Osteoblast (primary cell): ENCODE measurements around the gene ITIH4. TPM values are rescaled to one million over a fixed set of nuclear protein-coding genes. Genes with fewer than 3 reads are reported as not detected.
A peak's percentile ranks its signal among the peaks of the same experiment; 100 is the strongest.

Source experiments
- DNase-seq: peaks from one replicate; pipeline ENCODE4 v3.0.0; 2011; ENCODE audit warnings: low spot score, mixed read lengths; ENCODE audit not compliant: insufficient read length; ENCODE audit errors: missing footprints
- H2AFZ ChIP-seq: 2 replicates; pipeline ENCODE4 v1.6.0; 2011; ENCODE audit warnings: mild to moderate bottlenecking, low read length
- H3K27ac ChIP-seq: 2 replicates; pipeline ENCODE4 v1.5.1; 2011; ENCODE audit warnings: mild to moderate bottlenecking, low read depth, low read length, moderate library complexity
- H3K27me3 ChIP-seq: 2 replicates; pipeline ENCODE4 v1.6.0; 2012; ENCODE audit warnings: mild to moderate bottlenecking, control low read depth, inconsistent platforms, low read length, moderate library complexity; ENCODE audit not compliant: insufficient read depth
- H3K36me3 ChIP-seq: 2 replicates; pipeline ENCODE4 v1.5.1; 2011; ENCODE audit warnings: mild to moderate bottlenecking, low read length, control low read depth, moderate library complexity; ENCODE audit not compliant: insufficient read depth
- H3K4me1 ChIP-seq: 2 replicates; pipeline ENCODE4 v1.5.1; 2011; ENCODE audit warnings: mild to moderate bottlenecking, low read length, control low read depth, moderate library complexity; ENCODE audit not compliant: insufficient read depth
- H3K4me2 ChIP-seq: 2 replicates; pipeline ENCODE4 v1.6.0; 2011; ENCODE audit warnings: mild to moderate bottlenecking, low read length; ENCODE audit not compliant: insufficient read depth
- H3K4me3 ChIP-seq: fragments of 200-600 bp; sonication (generic); 3 replicates; pipeline ENCODE4 v1.5.1; 2012; ENCODE audit warnings: mild to moderate bottlenecking, low read length, inconsistent platforms; ENCODE audit not compliant: insufficient read depth
- H3K79me2 ChIP-seq: 2 replicates; pipeline ENCODE4 v1.6.0; 2012; ENCODE audit warnings: mild to moderate bottlenecking, low read length, control low read depth, inconsistent platforms; ENCODE audit not compliant: insufficient read depth
- H3K9me3 ChIP-seq: 2 replicates; pipeline ENCODE4 v1.5.1; 2011; ENCODE audit warnings: low read depth, low read length, control low read depth
- H4K20me1 ChIP-seq: 2 replicates; pipeline ENCODE4 v1.6.0; 2012; ENCODE audit warnings: mild to moderate bottlenecking, low read length, control low read depth; ENCODE audit not compliant: insufficient read depth
- CTCF ChIP-seq: IDR thresholded peaks from 2 replicates; pipeline ENCODE4 v1.5.1; 2011; ENCODE audit warnings: mild to moderate bottlenecking, low read depth, low read length, moderate library complexity; ENCODE audit errors: extremely low read depth
- total RNA-seq: library from RNA; depleted of rRNA; stranded (reverse); fragments of >200 nt; gene quantifications from 2 replicates; pipeline ENCODE4 v1.2.3, GENCODE V29; 2012

Gene ITIH4
- total RNA-seq, 1 donor = 2.5 TPM

DNA sequence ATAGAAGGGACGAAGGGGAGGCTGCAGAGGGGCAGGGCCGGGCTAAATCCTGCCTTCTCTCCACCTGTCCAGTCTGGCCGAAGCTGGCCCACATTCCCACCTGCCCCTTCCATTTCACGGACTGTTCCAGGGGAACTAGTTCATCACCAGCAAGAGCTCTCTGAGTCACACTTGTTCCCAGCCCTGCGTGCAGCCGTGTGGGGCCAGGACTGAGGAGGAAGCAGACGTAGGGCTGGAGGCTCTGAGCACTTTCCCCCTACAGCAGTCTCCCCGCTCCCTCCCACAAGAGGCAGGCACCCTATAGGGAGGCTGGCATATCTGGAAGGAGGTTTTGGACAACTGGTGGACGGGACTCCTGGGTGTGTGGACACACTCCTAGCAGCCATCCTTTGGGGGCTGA is 3.0 kb downstream of the ITIH4 start:
- H3K79me2 ChIP-seq = no peaks in the 10 kb centered on the region
- no peak overlapping the region for H3K27ac ChIP-seq
- DNase-seq = peak; percentile 87
- TF ChIP-seq CTCF = no peak
- H4K20me1 ChIP-seq = peaks cover 4% of the 10 kb centered on the region
- peaks cover 21% of the 10 kb centered on the region for H3K4me1 ChIP-seq
- H3K4me2 ChIP-seq = no peak overlapping the region
- H3K4me3 ChIP-seq = no peak overlapping the region
- H2AFZ ChIP-seq = no peak overlapping the region
- H3K9me3 ChIP-seq = no peaks in the 10 kb centered on the region
- no peaks in the 10 kb centered on the region for H3K36me3 ChIP-seq
- no peaks in the 10 kb centered on the region for H3K27me3 ChIP-seq

DNA sequence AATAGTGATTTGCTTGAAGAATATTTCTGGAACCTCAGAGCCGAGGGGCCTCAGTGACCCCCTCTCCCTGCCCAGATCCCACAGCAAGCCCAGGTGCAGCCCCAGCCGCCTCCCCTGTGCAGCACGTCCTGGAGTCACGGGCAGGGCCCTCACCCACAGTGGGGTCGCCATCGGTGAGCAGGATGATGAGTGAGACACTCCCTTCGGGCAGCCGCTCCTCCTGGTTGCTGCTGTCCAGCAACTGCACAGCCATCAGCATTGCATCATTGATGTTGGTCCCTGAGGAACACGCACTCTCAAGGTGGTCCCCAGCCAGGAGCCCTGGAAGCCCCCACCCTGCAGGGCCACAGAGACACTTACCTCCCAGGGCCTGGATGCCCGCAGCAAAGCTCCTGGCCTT is 6.4 kb downstream of the ITIH4 start:
- H2AFZ ChIP-seq = no peak overlapping the region
- no peaks in the 10 kb centered on the region for H3K36me3 ChIP-seq
- H3K4me2 ChIP-seq = no peak overlapping the region
- H3K4me3 ChIP-seq = no peak overlapping the region
- no peaks in the 10 kb centered on the region for H3K9me3 ChIP-seq
- no peaks in the 10 kb centered on the region for H3K4me1 ChIP-seq
- H4K20me1 ChIP-seq = no peaks in the 10 kb centered on the region
- H3K27me3 ChIP-seq = no peaks in the 10 kb centered on the region
- H3K79me2 ChIP-seq = no peaks in the 10 kb centered on the region
- no peak overlapping the region for H3K27ac ChIP-seq
- no peak for TF ChIP-seq CTCF
- DNase-seq = no peak

GRCh38 chr3:52822363-52822762 is 8.1 kb downstream of the ITIH4 start:
- no peaks in the 10 kb centered on the region for H3K9me3 ChIP-seq
- no peaks in the 10 kb centered on the region for H3K36me3 ChIP-seq
- no peaks in the 10 kb centered on the region for H3K79me2 ChIP-seq
- H3K4me1 ChIP-seq = no peaks in the 10 kb centered on the region
- H2AFZ ChIP-seq = no peak overlapping the region
- DNase-seq = no peak
- H3K27ac ChIP-seq = no peak overlapping the region
- H3K4me3 ChIP-seq = no peak overlapping the region
- TF ChIP-seq CTCF = no peak
- H3K27me3 ChIP-seq = no peaks in the 10 kb centered on the region
- H4K20me1 ChIP-seq = no peaks in the 10 kb centered on the region
- no peak overlapping the region for H3K4me2 ChIP-seq

GRCh38 chr3:52820736-52821135 is 9.7 kb downstream of the ITIH4 start:
- H3K4me3 ChIP-seq = no peak overlapping the region
- no peak overlapping the region for H3K27ac ChIP-seq
- no peaks in the 10 kb centered on the region for H3K4me1 ChIP-seq
- no peaks in the 10 kb centered on the region for H4K20me1 ChIP-seq
- H3K36me3 ChIP-seq = no peaks in the 10 kb centered on the region
- no peak overlapping the region for H2AFZ ChIP-seq
- peak; percentile 94 for DNase-seq
- no peaks in the 10 kb centered on the region for H3K9me3 ChIP-seq
- H3K79me2 ChIP-seq = no peaks in the 10 kb centered on the region
- peak; percentile 56 for TF ChIP-seq CTCF
- no peak overlapping the region for H3K4me2 ChIP-seq
- no peaks in the 10 kb centered on the region for H3K27me3 ChIP-seq
